Ascending aorta (tissue), 2 donors: ENCODE measurements around the gene DDTL. TPM values are rescaled to one million over a fixed set of nuclear protein-coding genes. Genes with fewer than 3 reads are reported as not detected.
"Not testable (repeated sequence)": the region's sequence is repeated elsewhere in the genome, so short reads cannot be mapped to it uniquely, and the experiment has no call there.

ENCODE experiments used
- DNase-seq, 2 donors: peaks; one replicate each; pipeline ENCODE4 v3.0.0-alpha.2; 2019; ENCODE audit warnings: low spot score in 2 of 2
- H3K27ac ChIP-seq, 2 donors: fragments of 200-600 bp; sonication (generic); one replicate each; pipeline ENCODE4 v1.5.1; 2016 to 2017; ENCODE audit warnings: mild to moderate bottlenecking in 1 of 2
- H3K27me3 ChIP-seq: fragments of 200-600 bp; sonication (generic); one replicate; pipeline ENCODE4 v1.5.1; 2017
- H3K36me3 ChIP-seq, 2 donors: fragments of 200-600 bp; sonication (generic); one replicate each; pipeline ENCODE4 v1.5.1; 2016
- H3K4me1 ChIP-seq, 2 donors: fragments of 200-600 bp; sonication (generic); one replicate each; pipeline ENCODE4 v1.5.1; 2016 to 2017; ENCODE audit warnings: mild to moderate bottlenecking in 1 of 2
- H3K4me3 ChIP-seq, 2 donors: fragments of 200-600 bp; sonication (generic); one replicate each; pipeline ENCODE4 v1.5.1; 2016 to 2017; ENCODE audit warnings: mild to moderate bottlenecking in 1 of 2
- H3K9me3 ChIP-seq, 2 donors: fragments of 200-600 bp; sonication (generic); one replicate each; pipeline ENCODE4 v1.5.1; 2016
- intact Hi-C: fragments of 100-400 bp; cut with DNase I; formaldehyde crosslinking; loops from one replicate; pipeline ENCODE4 v1.15.1; 2023
- total RNA-seq: library from RNA; depleted of rRNA; stranded (reverse); fragments of >200 nt; gene quantifications from one replicate; pipeline ENCODE4 v1.1.0, GENCODE V29; 2016
- TF ChIP-seq, protein P1 (sequence below), 3 experiments: fragments of 200-600 bp in 2 of 3; fragments of 450-650 bp in 1 of 3; sonication (generic) in 2 of 3; IDR thresholded peaks; one replicate each; pipeline ENCODE4 v1.5.1; 2016 to 2019; ENCODE audit warnings: antibody characterized with exemption in 3 of 3, mild to moderate bottlenecking in 1 of 3, moderate library complexity in 1 of 3

Gene DDTL
- total RNA-seq, 1 donor from 2014 or later: not detected

DNA sequence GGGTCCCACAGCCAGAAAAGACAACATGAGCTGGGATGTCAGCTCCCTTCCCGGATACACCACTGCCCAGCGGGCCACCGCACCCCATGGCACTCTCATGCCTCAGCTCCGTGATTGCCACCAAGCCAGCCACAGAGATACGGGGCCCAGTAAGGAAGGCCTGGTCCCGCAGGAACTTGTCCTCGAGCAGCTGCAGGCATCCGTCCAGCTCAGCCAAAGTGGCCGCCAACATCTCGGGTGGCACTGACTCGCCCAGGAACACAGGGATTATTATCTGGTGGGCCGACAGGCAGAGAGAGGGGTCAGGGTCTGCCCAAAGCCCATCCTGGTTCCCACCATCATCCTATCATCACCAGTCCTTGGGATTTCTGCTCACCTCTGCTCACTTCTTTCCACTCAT lies 10.6 kb downstream of the DDTL start:
- H3K4me1 ChIP-seq, H3K36me3 ChIP-seq, H3K4me3 ChIP-seq, DNase-seq, H3K27ac ChIP-seq, intact Hi-C loops, H3K27me3 ChIP-seq, H3K9me3 ChIP-seq: not testable (repeated sequence)

DNA sequence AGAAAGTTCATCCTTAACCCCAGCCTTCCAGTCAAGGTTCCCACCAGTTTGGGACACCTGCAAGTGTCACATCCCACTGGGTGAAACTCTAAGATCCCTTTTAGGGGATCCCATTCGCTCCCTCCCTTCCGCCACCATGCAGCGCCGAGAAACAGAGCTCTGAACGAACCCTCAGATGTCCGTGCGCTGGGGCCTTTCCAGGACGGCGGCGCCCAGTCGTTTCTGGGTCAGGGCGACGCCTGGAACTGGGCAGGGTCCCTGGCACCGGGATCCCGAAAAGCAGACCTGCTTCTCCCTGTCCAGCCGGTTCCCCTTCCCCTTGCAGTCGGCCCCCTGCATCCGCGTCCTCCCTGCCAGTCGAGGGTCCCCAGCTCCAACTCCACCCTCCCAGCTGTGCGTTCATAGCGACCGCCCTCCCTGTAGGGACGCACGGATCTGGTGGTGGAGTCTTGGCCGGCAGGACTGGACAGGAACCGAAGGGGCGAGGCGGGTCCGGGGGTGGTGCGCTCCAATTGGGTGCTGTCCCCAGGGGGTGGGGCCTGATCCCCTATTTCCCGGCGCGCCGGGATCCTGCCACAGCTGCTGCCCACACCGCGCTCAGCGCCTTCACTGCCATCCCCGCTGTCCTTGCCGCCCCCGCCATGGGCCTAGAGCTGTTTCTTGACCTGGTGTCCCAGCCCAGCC lies 13.0 kb downstream of the DDTL start, which contains the start of gene GSTT2:
GSTT2 (plus strand) TSS at position 578 of the 684 bp plus-strand sequence.
- peak within 1 kb of the TSS in 1 of 2 donors; percentile 51 for H3K4me3 ChIP-seq
- H3K27ac ChIP-seq, H3K4me1 ChIP-seq, intact Hi-C loops, DNase-seq, H3K36me3 ChIP-seq, H3K27me3 ChIP-seq, H3K9me3 ChIP-seq: not testable (repeated sequence)

DNA sequence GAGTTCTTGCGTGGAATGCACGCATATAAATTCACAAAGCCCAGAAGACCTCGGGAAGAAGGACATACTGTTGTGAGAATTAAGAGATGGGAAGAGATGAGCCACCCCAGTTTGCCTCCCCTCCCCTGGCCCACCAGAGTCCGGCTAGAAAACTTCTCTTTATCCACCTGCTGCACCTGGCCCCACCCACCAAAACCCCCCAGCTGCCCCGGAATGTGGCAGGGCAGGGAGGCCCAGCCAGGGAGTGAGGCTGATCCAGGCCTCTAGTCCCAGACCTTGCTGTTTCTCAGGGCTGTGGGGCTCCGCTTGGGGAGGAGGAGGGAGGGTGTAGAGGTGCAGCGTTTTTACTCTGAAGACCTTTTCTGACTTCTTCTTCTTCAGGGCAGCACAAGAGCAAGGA lies 13.9 kb downstream of the DDTL start:
- H3K27ac ChIP-seq, DNase-seq, H3K9me3 ChIP-seq, H3K36me3 ChIP-seq, H3K4me1 ChIP-seq, intact Hi-C loops, H3K27me3 ChIP-seq: not testable (repeated sequence)
- H3K4me3 ChIP-seq: peak overlapping the region in 1 of 2 donors; percentile 51

DNA sequence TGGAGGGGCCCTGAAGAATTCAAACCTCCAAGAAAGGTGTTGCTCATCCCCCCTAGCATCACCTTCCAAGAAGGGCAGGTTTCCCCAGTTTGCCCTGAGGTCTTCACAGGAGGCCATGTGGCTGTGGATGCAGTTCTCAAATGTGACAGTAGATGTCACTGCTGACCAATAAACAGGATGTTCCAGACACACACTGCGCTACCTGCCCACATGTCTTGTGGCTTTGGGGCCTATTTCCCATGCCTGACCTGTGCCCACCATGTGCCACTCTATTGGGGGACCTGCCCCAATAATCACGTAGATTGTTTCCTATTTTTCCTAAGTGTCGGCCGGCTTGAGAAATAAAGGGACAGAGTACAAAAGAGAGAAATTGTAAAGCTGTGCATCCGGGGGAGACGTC lies 17.7 kb downstream of the DDTL start:
- intact Hi-C loops: no loop called here
- no peak overlapping the region for H3K4me3 ChIP-seq
- DNase-seq: no peak
- no peaks in the 10 kb centered on the region for H3K36me3 ChIP-seq
- no peak overlapping the region for H3K27ac ChIP-seq
- H3K4me1 ChIP-seq: no peaks in the 10 kb centered on the region
- TF ChIP-seq, protein P1, sequence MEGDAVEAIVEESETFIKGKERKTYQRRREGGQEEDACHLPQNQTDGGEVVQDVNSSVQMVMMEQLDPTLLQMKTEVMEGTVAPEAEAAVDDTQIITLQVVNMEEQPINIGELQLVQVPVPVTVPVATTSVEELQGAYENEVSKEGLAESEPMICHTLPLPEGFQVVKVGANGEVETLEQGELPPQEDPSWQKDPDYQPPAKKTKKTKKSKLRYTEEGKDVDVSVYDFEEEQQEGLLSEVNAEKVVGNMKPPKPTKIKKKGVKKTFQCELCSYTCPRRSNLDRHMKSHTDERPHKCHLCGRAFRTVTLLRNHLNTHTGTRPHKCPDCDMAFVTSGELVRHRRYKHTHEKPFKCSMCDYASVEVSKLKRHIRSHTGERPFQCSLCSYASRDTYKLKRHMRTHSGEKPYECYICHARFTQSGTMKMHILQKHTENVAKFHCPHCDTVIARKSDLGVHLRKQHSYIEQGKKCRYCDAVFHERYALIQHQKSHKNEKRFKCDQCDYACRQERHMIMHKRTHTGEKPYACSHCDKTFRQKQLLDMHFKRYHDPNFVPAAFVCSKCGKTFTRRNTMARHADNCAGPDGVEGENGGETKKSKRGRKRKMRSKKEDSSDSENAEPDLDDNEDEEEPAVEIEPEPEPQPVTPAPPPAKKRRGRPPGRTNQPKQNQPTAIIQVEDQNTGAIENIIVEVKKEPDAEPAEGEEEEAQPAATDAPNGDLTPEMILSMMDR (IDR thresholded peaks at IDR 0.05): peak in 1 of 3 experiments; percentile 60
- no peaks in the 10 kb centered on the region for H3K27me3 ChIP-seq
- H3K9me3 ChIP-seq: no peaks in the 10 kb centered on the region

DNA sequence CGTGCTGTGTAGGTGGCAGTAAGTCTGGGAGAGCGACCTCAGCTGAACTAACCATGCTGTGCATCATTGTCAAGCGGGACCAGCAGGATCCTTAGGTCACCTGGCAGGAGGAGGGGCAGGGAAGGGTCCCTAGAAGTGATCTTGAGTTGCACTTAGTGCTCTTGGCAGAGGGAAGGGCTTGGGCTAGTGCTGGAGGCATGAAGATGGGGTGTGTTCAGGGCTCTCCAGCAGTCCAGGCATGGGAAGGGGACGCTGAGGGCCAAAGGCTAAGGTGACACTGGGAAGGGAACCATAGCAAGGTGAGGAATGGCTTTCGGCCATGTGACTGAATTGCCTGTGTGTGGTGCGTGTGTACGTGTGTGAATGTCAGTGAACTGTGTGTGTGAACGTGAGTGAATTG lies 19.4 kb downstream of the DDTL start:
- H3K27ac ChIP-seq, H3K4me3 ChIP-seq, H3K36me3 ChIP-seq, intact Hi-C loops, DNase-seq, H3K27me3 ChIP-seq, H3K9me3 ChIP-seq, H3K4me1 ChIP-seq: not testable (repeated sequence)

DNA sequence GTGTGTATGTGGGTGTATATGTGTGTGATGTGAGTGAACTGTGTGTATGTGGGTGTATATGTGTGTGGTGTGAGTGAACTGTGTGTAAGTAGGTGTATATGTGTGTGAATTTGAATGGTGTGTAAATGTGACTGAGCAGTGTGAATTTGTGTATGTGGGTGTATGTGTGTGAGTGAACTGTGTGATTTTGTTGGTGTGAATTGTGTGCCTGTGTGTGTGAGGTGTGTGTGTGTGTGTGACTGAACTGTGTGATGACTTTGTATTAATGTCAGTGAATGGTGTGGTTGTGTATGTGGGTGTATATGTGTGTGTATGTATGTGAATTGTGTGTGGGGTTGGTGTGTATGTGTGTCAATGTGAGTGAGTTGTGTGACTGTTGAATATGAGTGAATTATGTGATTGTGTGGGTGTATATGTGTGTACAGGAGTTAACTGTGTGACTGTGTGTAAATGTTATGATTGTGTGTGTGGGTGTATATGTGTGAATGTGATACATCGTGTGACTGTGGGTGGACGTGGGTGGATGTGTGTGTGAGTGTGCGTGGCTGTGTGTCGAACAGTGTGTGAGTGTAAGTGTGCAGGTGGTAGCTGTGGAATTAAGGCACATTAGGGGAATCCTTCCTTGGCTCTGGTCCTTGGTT lies 20.0 kb downstream of the DDTL start:
- H3K36me3 ChIP-seq, H3K27ac ChIP-seq, H3K27me3 ChIP-seq, H3K4me3 ChIP-seq, intact Hi-C loops, H3K4me1 ChIP-seq, DNase-seq, H3K9me3 ChIP-seq: not testable (repeated sequence)

DNA sequence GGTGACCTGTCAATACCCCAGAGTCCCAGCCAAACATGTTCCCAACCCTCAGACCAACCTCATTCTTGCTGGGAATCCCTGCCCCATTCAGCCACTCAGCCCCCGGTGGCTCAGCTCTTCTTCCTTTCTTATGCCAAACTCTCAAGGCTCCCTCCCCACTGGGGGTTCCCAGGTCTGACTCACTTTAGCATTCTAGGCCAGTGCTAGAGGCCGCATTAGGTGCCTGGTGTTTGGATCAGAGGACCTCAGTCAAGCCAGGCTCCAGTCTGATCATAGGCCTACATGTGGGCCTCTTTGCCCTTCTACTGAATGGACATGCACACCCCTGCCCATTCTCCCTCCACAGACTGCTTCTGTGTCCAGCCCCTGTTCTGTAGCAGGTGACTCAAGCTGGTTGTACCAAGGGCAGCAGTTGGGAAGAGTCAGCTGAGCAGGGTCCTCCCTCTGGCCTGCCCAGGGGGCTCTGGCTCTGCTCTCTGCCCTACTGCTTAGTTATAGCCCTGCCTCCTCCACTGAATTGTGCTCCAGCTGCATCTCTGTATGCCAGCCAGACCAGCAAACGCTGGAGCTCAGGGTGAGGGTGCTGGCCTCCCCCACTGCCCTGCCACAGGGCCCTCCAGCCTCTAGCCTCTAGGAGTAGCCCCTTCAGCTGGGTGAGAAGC lies 23.0 kb downstream of the DDTL start:
- intact Hi-C loops, H3K27ac ChIP-seq, DNase-seq, H3K4me3 ChIP-seq, H3K4me1 ChIP-seq, H3K27me3 ChIP-seq, H3K36me3 ChIP-seq, H3K9me3 ChIP-seq: not testable (repeated sequence)

DNA sequence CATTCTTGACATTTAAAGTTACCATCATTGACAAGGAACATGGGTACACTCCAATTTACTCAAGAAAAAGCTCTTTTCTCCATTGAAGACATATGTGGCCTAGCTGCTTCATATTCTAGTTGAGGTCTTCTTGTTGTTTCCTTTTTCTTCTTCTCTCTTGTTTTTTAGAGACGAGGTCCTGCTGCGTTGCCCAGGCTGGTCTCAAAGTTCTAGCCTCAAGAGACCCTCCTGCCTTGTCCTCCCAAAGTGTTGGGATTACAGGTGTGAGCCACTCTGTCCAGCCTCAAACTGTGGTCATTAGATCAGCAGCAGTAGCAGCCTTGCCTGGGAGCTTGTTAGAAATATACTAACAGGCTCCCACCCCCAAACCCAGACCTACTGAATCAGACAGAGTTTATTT lies 26.4 kb downstream of the DDTL start:
- H3K36me3 ChIP-seq, H3K4me3 ChIP-seq, intact Hi-C loops, H3K27me3 ChIP-seq, H3K27ac ChIP-seq, H3K9me3 ChIP-seq, DNase-seq, H3K4me1 ChIP-seq: not testable (repeated sequence)

DNA sequence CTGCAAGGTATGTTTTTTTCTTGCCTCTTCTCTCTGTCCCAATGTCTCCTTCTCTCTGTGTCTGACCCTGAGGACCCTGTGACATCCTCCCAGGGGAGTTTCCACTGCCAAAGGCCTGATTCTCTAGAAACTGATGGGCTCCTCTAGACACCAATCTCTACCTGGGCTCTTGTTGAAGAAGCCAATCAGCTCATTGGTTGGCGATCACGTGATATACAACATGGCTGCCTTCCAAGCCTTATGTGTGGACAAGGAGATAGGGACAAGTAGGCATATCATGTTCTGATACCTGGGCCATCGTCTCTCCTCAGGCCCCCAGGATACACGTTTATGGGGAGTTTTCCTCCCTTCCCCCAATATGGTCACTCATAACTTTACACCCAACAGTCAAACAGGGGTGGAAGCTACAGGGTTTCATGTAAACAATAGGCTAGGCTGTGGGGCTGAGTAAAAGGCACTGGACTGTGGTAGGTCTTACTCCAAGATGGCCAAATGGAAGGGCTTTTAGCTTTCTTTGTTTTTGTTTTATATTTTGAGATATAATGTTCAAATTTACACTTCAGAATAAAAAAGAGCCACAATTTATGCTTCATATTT lies 27.0 kb downstream of the DDTL start:
- H3K36me3 ChIP-seq, DNase-seq, H3K27ac ChIP-seq, H3K4me3 ChIP-seq, H3K9me3 ChIP-seq, H3K4me1 ChIP-seq, H3K27me3 ChIP-seq, intact Hi-C loops: not testable (repeated sequence)
